HL-60 (cell line): Measurements from ENCODE around the gene ZFYVE28.

Experiments used
- DNase-seq, 2 experiments: peaks; one replicate each; pipeline ENCODE4 v3.0.0-alpha.2; 2010 to 2020; ENCODE audit warnings: low read depth in 1 of 2, low spot score in 1 of 2
- H3K27ac ChIP-seq: fragments of 250-450 bp; sonication (Bioruptor Pico); replicated peaks from 2 replicates; pipeline ENCODE4 v1.5.1; 2020; ENCODE audit warnings: mild to moderate bottlenecking, moderate library complexity
- H3K27me3 ChIP-seq: fragments of 250-450 bp; sonication (Bioruptor Pico); 2 replicates; pipeline ENCODE4 v1.5.1; 2021; ENCODE audit warnings: mild to moderate bottlenecking, moderate library complexity; ENCODE audit not compliant: insufficient read depth, poor library complexity, severe bottlenecking
- H3K4me3 ChIP-seq: replicated peaks from 2 replicates; pipeline ENCODE4 v1.5.1; 2011; ENCODE audit warnings: mild to moderate bottlenecking, control low read depth, low read length; ENCODE audit not compliant: insufficient read depth
- GABPA ChIP-seq: IDR thresholded peaks from 2 replicates; pipeline ENCODE4 v1.6.1; 2012; ENCODE audit warnings: low read depth
- POLR2AphosphoS5 ChIP-seq: IDR thresholded peaks from 2 replicates; pipeline ENCODE4 v1.6.1; 2012; ENCODE audit warnings: low read depth
- SPI1 ChIP-seq: IDR thresholded peaks from 2 replicates; pipeline ENCODE4 v1.6.1; 2012; ENCODE audit warnings: low read depth, mild to moderate bottlenecking, borderline replicate concordance
- TF ChIP-seq, protein P1 (sequence below): IDR thresholded peaks from 2 replicates; pipeline ENCODE4 v1.6.1; 2012; ENCODE audit warnings: low read depth; ENCODE audit not compliant: insufficient replicate concordance
- TF ChIP-seq, protein P2 (sequence below): IDR thresholded peaks from one replicate; pipeline ENCODE4 v1.5.1; 2011; ENCODE audit warnings: low read length, control low read depth, inconsistent platforms; ENCODE audit not compliant: insufficient read depth

Gene ZFYVE28

DNA sequence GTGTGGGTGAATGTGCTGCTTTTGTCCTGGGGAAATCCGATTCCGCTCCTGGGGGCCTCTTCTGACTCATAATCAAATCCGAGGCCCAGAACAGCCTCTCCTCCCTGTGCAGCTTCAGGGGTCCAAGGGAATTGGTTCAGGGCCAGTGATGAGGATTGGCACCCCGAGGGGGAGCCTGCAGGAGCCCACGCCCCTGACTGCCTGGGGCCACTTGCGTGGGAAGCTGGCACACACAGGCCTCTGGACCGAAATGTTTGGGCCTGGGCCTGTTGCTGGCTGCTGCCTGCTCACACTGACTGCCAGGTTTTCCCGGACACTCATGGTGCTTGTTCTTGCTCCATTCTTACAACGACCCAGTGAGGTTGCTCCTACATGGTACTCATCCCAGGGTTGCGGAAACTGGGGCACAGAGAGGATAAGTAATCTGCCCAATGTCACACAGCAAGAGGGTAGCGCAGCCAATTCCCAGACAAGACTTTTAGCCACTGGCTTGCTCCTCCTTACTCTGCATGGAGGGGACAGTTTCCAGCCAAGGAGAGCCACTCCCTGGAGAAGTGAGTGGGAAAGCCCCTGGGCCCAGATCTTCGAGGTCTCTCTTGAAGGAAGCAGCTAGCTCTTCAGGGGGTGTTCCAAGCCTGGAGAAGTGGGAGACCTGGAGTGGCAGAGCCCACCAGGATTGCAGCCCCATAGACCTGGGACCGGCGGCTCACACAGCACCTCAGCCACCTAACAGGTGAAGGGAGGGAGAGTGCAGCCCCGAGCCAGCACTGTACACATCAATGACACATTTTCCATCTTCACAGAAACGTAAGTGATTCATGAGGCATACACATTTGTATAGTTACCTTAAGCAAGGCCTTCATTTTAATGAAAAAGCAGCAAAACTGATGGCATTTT is 20.6 kb upstream of the ZFYVE28 start:
- no peak for DNase-seq
- no peak overlapping the region for H3K27ac ChIP-seq
- H3K27me3 ChIP-seq: no peaks in the 10 kb centered on the region
- H3K4me3 ChIP-seq: no peak overlapping the region
- TF ChIP-seq POLR2AphosphoS5: no peak
- TF ChIP-seq SPI1: no peak
- TF ChIP-seq, protein P1, sequence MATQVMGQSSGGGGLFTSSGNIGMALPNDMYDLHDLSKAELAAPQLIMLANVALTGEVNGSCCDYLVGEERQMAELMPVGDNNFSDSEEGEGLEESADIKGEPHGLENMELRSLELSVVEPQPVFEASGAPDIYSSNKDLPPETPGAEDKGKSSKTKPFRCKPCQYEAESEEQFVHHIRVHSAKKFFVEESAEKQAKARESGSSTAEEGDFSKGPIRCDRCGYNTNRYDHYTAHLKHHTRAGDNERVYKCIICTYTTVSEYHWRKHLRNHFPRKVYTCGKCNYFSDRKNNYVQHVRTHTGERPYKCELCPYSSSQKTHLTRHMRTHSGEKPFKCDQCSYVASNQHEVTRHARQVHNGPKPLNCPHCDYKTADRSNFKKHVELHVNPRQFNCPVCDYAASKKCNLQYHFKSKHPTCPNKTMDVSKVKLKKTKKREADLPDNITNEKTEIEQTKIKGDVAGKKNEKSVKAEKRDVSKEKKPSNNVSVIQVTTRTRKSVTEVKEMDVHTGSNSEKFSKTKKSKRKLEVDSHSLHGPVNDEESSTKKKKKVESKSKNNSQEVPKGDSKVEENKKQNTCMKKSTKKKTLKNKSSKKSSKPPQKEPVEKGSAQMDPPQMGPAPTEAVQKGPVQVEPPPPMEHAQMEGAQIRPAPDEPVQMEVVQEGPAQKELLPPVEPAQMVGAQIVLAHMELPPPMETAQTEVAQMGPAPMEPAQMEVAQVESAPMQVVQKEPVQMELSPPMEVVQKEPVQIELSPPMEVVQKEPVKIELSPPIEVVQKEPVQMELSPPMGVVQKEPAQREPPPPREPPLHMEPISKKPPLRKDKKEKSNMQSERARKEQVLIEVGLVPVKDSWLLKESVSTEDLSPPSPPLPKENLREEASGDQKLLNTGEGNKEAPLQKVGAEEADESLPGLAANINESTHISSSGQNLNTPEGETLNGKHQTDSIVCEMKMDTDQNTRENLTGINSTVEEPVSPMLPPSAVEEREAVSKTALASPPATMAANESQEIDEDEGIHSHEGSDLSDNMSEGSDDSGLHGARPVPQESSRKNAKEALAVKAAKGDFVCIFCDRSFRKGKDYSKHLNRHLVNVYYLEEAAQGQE: no peak
- TF ChIP-seq GABPA: no peak
- TF ChIP-seq, protein P2, sequence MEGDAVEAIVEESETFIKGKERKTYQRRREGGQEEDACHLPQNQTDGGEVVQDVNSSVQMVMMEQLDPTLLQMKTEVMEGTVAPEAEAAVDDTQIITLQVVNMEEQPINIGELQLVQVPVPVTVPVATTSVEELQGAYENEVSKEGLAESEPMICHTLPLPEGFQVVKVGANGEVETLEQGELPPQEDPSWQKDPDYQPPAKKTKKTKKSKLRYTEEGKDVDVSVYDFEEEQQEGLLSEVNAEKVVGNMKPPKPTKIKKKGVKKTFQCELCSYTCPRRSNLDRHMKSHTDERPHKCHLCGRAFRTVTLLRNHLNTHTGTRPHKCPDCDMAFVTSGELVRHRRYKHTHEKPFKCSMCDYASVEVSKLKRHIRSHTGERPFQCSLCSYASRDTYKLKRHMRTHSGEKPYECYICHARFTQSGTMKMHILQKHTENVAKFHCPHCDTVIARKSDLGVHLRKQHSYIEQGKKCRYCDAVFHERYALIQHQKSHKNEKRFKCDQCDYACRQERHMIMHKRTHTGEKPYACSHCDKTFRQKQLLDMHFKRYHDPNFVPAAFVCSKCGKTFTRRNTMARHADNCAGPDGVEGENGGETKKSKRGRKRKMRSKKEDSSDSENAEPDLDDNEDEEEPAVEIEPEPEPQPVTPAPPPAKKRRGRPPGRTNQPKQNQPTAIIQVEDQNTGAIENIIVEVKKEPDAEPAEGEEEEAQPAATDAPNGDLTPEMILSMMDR: no peak

DNA sequence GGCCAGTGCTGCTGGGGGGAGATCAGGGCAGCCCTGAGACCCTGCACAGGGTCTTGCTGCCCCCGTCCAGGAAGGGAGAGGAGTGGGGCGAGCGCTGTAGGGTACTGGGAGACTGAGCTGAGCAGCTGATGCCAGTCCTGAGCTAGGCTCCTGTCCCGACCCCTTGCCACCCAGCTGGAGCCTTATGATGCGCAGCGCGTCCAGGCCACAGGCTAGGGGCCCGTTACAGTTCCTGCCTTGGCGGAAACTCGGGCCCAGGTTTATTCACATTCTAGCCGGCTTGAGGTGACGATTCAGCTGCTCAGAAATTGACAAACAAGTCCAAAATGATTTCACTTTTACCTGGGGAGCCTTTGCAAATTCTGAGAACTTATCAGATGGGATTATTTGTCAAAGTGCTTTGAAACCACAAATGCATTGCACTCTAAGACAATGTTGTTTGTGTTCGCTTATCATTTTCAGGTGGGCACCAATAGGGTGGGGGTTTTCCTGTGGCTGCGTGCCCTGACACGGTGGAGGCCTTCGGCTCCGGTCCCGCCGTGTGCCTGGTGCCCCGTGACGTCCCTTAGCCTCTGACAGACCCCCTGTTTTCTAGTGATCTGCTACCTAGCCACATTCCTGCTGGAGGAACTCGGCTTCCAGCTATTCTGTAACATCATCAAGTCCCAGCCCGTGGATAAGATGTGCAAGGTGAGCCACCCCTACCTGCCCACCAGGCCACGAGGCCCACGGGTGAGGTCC is 19.2 kb upstream of the ZFYVE28 start:
- Histone ChIP-seq H3K27ac (no peak overlapping the region), H3K27me3 (no peaks in the 10 kb centered on the region), H3K4me3 (no peak overlapping the region)
- TF ChIP-seq, protein P1: no peak
- TF ChIP-seq POLR2AphosphoS5 (no peak), SPI1 (no peak), GABPA (no peak)
- TF ChIP-seq, protein P2: no peak
- no peak for DNase-seq

DNA sequence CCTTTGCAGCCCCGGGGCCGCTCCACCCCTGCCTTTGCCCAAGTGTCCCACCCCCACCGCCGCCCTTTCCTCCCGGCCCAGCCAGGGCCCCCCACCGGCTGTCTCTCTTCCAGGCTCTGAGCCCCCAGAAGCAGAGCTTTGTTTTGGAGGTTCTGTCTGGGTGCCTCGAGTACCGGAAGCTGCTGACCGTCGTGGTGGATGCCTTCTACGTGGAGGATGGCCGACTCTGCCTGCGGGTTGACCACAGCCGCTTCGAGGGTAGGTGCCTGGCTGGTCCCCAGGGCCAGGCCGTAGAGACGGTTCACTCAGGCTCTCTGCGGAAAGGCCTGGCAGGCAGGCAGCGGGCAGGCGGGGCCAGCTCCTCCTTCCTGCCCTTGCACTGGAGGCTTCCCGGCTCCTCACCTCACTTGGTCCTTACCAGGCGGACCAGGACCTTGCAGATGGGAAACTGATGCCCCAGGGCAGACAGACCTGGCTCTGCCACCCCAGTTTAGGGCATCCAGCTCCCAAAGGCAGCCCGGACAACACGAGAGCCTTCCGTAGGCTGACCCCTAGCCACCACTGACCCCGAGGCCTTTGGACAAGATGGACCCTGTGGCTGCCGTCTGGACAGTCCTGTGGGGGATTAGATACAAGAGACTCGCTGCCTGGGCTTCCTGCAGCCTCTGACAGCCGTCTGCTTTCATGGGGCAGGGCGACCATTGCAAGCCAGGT is 18.5 kb upstream of the ZFYVE28 start:
- DNase-seq: no peak
- Histone ChIP-seq H3K27ac (no peak overlapping the region), H3K27me3 (no peaks in the 10 kb centered on the region), H3K4me3 (no peak overlapping the region)
- TF ChIP-seq SPI1 (no peak), POLR2AphosphoS5 (no peak), GABPA (no peak)
- TF ChIP-seq, protein P1: no peak
- TF ChIP-seq, protein P2: no peak
